GM12878 (cell line): ENCODE measurements around the gene AKAP5. TPM values are rescaled to one million over a fixed set of nuclear protein-coding genes. Genes with fewer than 3 reads are reported as not detected.

ENCODE experiments used
- ATAC-seq: fragments of 200-7000 bp; cut with Tn5 transposase; 3 replicates; pipeline ENCODE4 v1.9.1; 2020; ENCODE audit warnings: mild to moderate bottlenecking, moderate library complexity
- BruUV-seq: library from RNA; stranded (reverse); fragments of 400-500 nt; replicated peaks from 2 replicates; lab custom pipeline; 2021; lab: Mats Ljungman, UMichigan
- CTCF ChIA-PET: fragments of 300-600 bp; sonication (Branson Sonifier 250); formaldehyde crosslinking; extraction: SDS; loops from one replicate; lab custom pipeline; 2021; ENCODE audit warnings: inconsistent platforms; lab: Yijun Ruan, JAX
- POLR2A ChIA-PET: fragments of 350-600 bp; formaldehyde crosslinking; extraction: SDS; loops from one replicate; lab custom pipeline; 2021; ENCODE audit warnings: inconsistent platforms; lab: Charles Lee
- RAD21 ChIA-PET: fragments of 300-600 bp; sonication (Branson Sonifier 250); formaldehyde crosslinking; loops from one replicate; lab custom pipeline; 2023; ENCODE audit warnings: antibody characterized with exemption; ENCODE audit not compliant: unreplicated experiment; lab: Charles Lee
- SMC1A ChIA-PET: fragments of 300-600 bp; sonication (Branson Sonifier 250); formaldehyde crosslinking; loops from one replicate; lab custom pipeline; 2023; ENCODE audit not compliant: unreplicated experiment, uncharacterized antibody; lab: Charles Lee
- DNase-seq: peaks from one replicate; pipeline ENCODE4 v3.0.0-alpha.2; 2011; ENCODE audit warnings: low read depth, low spot score
- FAIRE-seq: peaks from 3 replicates; lab custom pipeline; 2011; peaks lifted over from hg19 to GRCh38; lab: Jason Lieb, UNC
- H2AFZ ChIP-seq: 2 replicates; pipeline ENCODE4 v1.6.0; 2011; ENCODE audit warnings: low read depth, low read length, control low read depth; ENCODE audit not compliant: control insufficient read depth
- H3K27ac ChIP-seq: 2 replicates; pipeline ENCODE4 v1.5.1; 2011; ENCODE audit warnings: control low read depth; ENCODE audit not compliant: control insufficient read depth, insufficient read depth
- H3K27me3 ChIP-seq, 2 experiments: replicated peaks in 1 of 2; 2 replicates each; pipeline versions ENCODE4 v1.6.0 to v1.6.1; 2011; ENCODE audit warnings: low read length in 1 of 2; ENCODE audit not compliant: control insufficient read depth in 2 of 2, insufficient read depth in 2 of 2
- H3K36me3 ChIP-seq, 2 experiments: 2 replicates each; pipeline ENCODE4 v1.5.1; 2011; ENCODE audit warnings: low read length in 1 of 2; ENCODE audit not compliant: control insufficient read depth in 2 of 2, insufficient read depth in 2 of 2
- H3K4me1 ChIP-seq: 2 replicates; pipeline ENCODE4 v1.6.1; 2011; ENCODE audit warnings: mild to moderate bottlenecking, low read length, moderate library complexity, mixed read lengths; ENCODE audit not compliant: control insufficient read depth, insufficient read depth
- H3K4me2 ChIP-seq: 2 replicates; pipeline ENCODE4 v1.6.0; 2011; ENCODE audit warnings: control low read depth; ENCODE audit not compliant: control insufficient read depth, insufficient read depth
- H3K4me3 ChIP-seq: fragments of 200-600 bp; sonication (generic); 2 replicates; pipeline ENCODE4 v1.5.1; 2016
- H3K79me2 ChIP-seq: 2 replicates; pipeline ENCODE4 v1.6.0; 2011; ENCODE audit warnings: low read length; ENCODE audit not compliant: control insufficient read depth, insufficient read depth
- H3K9ac ChIP-seq: 2 replicates; pipeline ENCODE4 v1.8.0; 2011; ENCODE audit warnings: low read length, control low read depth, mixed read lengths; ENCODE audit not compliant: control insufficient read depth, insufficient read depth
- H3K9me3 ChIP-seq: replicated peaks from 3 replicates; pipeline ENCODE4 v1.5.1; 2011; ENCODE audit warnings: mild to moderate bottlenecking, low read length; ENCODE audit not compliant: control insufficient read depth, insufficient read depth
- H4K20me1 ChIP-seq: 2 replicates; pipeline ENCODE4 v1.6.0; 2011; ENCODE audit not compliant: control insufficient read depth, insufficient read depth
- HDAC6 ChIP-seq: fragments of 200-600 bp; sonication (generic); IDR thresholded peaks from one replicate; pipeline ENCODE4 v1.8.0; 2017; ENCODE audit warnings: antibody characterized with exemption; ENCODE audit not compliant: unreplicated experiment
- RAD21 ChIP-seq: IDR thresholded peaks from 2 replicates; pipeline ENCODE4 v1.6.1; 2011; ENCODE audit warnings: mild to moderate bottlenecking, low read depth, low read length, moderate library complexity; ENCODE audit not compliant: insufficient read depth
- SMC3 ChIP-seq: IDR thresholded peaks from 2 replicates; pipeline ENCODE4 v1.6.1; 2011; ENCODE audit warnings: low read length, improper control_type of control experiment, borderline replicate concordance
- SP1 ChIP-seq: IDR thresholded peaks from one replicate; pipeline ENCODE4 v1.6.1; 2011; ENCODE audit warnings: low read depth, low read length
- SUPT20H ChIP-seq: IDR thresholded peaks from 2 replicates; pipeline ENCODE4 v1.6.1; 2011; ENCODE audit warnings: low read depth, mild to moderate bottlenecking, low read length, moderate library complexity, borderline replicate concordance; ENCODE audit not compliant: control insufficient read depth
- in situ Hi-C: fragments of 300-500 bp; cut with MboI; formaldehyde crosslinking; loops from 9 replicates; pipeline ENCODE4 v1.14.3; 2018; ENCODE audit warnings: mixed read lengths
- intact Hi-C: fragments of 100-400 bp; cut with micrococcal nuclease; formaldehyde crosslinking; loops from one replicate; pipeline ENCODE4 v1.14.2; 2022; ENCODE audit not compliant: unreplicated experiment
- polyA plus RNA-seq, 11 experiments: library from polyadenylated mRNA; depleted of rRNA in 4 of 11; unstranded in 6 of 11; stranded (reverse) in 5 of 11; fragments of >200 nt; fragmentation: Nextera tagmentation in 4 of 11; fragmentation: Illumina TruSeq in 1 of 11; extraction: Ambion mirVana in 4 of 11; extraction: Trizol in 1 of 11; gene quantifications; 1 replicate in 1 of 11; 2 replicates in 10 of 11; pipeline versions ENCODE4 v1.2.1 to v1.2.3, GENCODE V29; 2011 to 2016; ENCODE audit warnings: inconsistent platforms in 2 of 11, missing spikeins in 2 of 11, low read depth in 1 of 11
- total RNA-seq, 4 experiments: library from RNA; depleted of rRNA in 3 of 4; stranded (reverse); fragments of >200 nt in 3 of 4; fragmentation: Illumina TruSeq in 1 of 4; extraction: Trizol in 1 of 4; gene quantifications; 2 replicates each; pipeline versions ENCODE4 v1.2.1 to v1.2.3, GENCODE V29; 2013 to 2021
- TF ChIP-seq, protein P1 (sequence below), 3 experiments: IDR thresholded peaks in 2 of 3; conservative IDR thresholded peaks in 1 of 3; 2 replicates each; pipeline ENCODE4 v1.5.1; 2011; ENCODE audit warnings: low read depth in 3 of 3, low read length in 3 of 3, mild to moderate bottlenecking in 3 of 3, control low read depth in 2 of 3, moderate library complexity in 2 of 3, inconsistent platforms in 1 of 3, mixed read lengths in 1 of 3; ENCODE audit not compliant: control insufficient read depth in 2 of 3, insufficient read depth in 1 of 3; ENCODE audit errors: extremely low read depth in 1 of 3

Gene AKAP5
- total and polyA plus RNA-seq, 10 of the 15 experiments (the other 5 are each of a cell fraction or from before 2014, with no cell fraction given) = 0.45 to 5.1 (median 1.7) TPM

DNA sequence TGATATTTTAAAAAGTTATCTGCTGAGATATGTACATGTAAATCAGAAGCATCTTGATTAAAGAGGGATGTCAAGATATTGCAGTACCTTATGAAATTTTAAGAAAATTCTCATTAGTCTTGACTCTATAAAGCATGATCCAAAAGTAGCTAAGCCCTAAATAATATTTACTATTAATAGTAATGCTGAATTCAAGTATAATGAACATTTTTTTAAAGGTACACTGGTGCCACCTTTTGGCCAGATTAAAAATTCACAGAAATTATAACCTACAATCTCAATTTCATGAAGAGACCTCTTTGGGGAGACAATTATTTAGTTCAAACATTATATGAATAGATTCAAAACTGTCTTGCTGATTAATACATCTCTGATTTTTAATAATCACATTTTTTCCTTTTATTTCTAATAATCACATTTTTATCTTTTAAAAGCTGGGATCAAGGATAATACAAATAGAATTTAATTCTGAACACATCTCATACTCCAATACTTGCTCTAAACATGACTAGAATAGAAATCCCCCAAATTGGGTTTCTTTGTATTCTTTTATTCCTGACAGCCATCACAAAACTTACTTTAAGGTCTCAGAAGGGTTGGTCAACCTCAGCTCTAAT, 13.4 kb downstream of the AKAP5 start:
- RAD21 ChIA-PET = interaction anchor here (0.7 to 5.8 kb wide), 18 partner anchors 15 to 176 kb away, joined by 3 to 51 read pairs (median 4); no protein-coding TSS in a partner anchor
- Histone ChIP-seq H3K27ac (no peak overlapping the region), H3K9ac (no peak overlapping the region), H3K4me1 (peaks cover 7% of the 10 kb centered on the region), H2AFZ (no peak overlapping the region), H3K36me3 (peaks cover 0 to 8% of the 10 kb centered on the region in 2 experiments; a peak in 2 of 4 replicates), H3K27me3 (no peaks in the 10 kb centered on the region), H3K79me2 (no peaks in the 10 kb centered on the region; the same call in 1 of the 2 replicates), H3K4me2 (no peak overlapping the region), H3K4me3 (no peak overlapping the region), H3K9me3 (no peaks in the 10 kb centered on the region), H4K20me1 (no peaks in the 10 kb centered on the region)
- in situ Hi-C loops = loop anchor here (5.0 kb wide), 1 partner anchor 136 kb away; no protein-coding TSS in a partner anchor
- POLR2A ChIA-PET = interaction anchor here (0.5 to 2.0 kb wide), 5 partner anchors 13 to 136 kb away, joined by 3 to 8 read pairs (median 4); no protein-coding TSS in a partner anchor
- no peak for DNase-seq
- TF ChIP-seq SP1 (no peak), HDAC6 (no peak), RAD21 (peak; percentile 57), SMC3 (peak; percentile 32; the same call in 1 of the 2 replicates), SUPT20H (no peak)
- TF ChIP-seq, protein P1, sequence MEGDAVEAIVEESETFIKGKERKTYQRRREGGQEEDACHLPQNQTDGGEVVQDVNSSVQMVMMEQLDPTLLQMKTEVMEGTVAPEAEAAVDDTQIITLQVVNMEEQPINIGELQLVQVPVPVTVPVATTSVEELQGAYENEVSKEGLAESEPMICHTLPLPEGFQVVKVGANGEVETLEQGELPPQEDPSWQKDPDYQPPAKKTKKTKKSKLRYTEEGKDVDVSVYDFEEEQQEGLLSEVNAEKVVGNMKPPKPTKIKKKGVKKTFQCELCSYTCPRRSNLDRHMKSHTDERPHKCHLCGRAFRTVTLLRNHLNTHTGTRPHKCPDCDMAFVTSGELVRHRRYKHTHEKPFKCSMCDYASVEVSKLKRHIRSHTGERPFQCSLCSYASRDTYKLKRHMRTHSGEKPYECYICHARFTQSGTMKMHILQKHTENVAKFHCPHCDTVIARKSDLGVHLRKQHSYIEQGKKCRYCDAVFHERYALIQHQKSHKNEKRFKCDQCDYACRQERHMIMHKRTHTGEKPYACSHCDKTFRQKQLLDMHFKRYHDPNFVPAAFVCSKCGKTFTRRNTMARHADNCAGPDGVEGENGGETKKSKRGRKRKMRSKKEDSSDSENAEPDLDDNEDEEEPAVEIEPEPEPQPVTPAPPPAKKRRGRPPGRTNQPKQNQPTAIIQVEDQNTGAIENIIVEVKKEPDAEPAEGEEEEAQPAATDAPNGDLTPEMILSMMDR (IDR thresholded peaks at IDR 0.05 in 2 of 3, conservative IDR thresholded peaks at IDR 0.05 in 1 of 3; ENCODE audit: control insufficient read depth in 2 of 3, extremely low read depth in 1 of 3, insufficient read depth in 1 of 3, low read depth in 3 of 3, low read length in 3 of 3) = peak in 2 of 3 experiments; percentile 33 to 54; a peak in 3 of 6 replicates
- CTCF ChIA-PET = interaction anchor here (0.8 to 9.8 kb wide), 33 partner anchors 9 to 286 kb away, joined by 3 to 244 read pairs (median 7); partner anchors contain the start of genes AKAP5 and MTHFD1
- no TSS peak for BruUV-seq
- intact Hi-C loops = loop anchor here (1.0 to 2.0 kb wide), 3 partner anchors 24 to 134 kb away; partner anchors contain the start of gene ZBTB25
- SMC1A ChIA-PET = interaction anchor here (0.6 to 4.9 kb wide), 25 partner anchors 9 to 158 kb away, joined by 3 to 51 read pairs (median 5); partner anchors contain the start of gene AKAP5
- FAIRE-seq = peak; percentile 23
- ATAC-seq = peak; percentile 39; the same call in 1 of the 3 replicates
